GM12892 (cell line): ENCODE measurements around the gene IFI44L.

Experiments
- DNase-seq: peaks from one replicate; pipeline ENCODE4 v3.0.0; 2011; ENCODE audit not compliant: insufficient read length
- FAIRE-seq: peaks from 2 replicates; lab custom pipeline; 2011; peaks lifted over from hg19 to GRCh38; lab: Jason Lieb, UNC
- POLR2A ChIP-seq: IDR thresholded peaks from 2 replicates; pipeline ENCODE4 v1.6.1; 2011; ENCODE audit warnings: low read depth, low read length, control low read depth
- POLR2AphosphoS5 ChIP-seq: IDR thresholded peaks from 2 replicates; pipeline ENCODE4 v1.6.1; 2011; ENCODE audit warnings: low read depth, low read length, control low read depth
- TAF1 ChIP-seq: IDR thresholded peaks from 2 replicates; pipeline ENCODE4 v1.6.1; 2011; ENCODE audit warnings: low read depth, mild to moderate bottlenecking, control low read depth, low read length, borderline replicate concordance

IFI44L gene

DNA sequence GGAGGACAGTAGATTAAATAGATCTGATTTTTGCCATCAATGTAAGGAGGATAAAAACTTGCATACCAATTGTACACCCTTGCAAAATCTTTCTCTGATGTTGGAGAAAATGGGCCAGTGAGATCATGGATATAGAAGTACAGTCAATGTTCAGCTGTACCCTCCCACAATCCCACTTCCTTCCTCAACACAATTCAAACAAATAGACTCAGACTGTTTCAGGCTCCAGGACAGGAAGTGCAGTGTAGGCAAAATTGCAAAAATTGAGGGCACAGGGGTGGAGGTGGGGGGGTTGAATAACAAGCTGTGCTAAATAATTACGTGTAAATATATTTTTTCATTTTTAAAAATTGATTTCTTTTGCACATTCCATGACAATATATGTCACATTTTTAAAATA lies 25.5 kb downstream of the IFI44L start:
- no peak for DNase-seq
- TF ChIP-seq TAF1 (no peak), POLR2A (no peak), POLR2AphosphoS5 (no peak)
- no peak for FAIRE-seq

GRCh38 chr1:78647238-78647637 lies 27.0 kb downstream of the IFI44L start:
- DNase-seq = no peak
- no peak for FAIRE-seq
- TF ChIP-seq TAF1 = no peak
- no peak for TF ChIP-seq POLR2AphosphoS5
- TF ChIP-seq POLR2A = no peak

- peak; percentile 5 for DNase-seq
- TF ChIP-seq POLR2AphosphoS5 (peak; percentile 73), TAF1 (peak; percentile 78), POLR2A (peak; percentile 76)
- peak; percentile 83 for FAIRE-seq
These were observed 29.4 kb downstream of the IFI44L start, which contains the start of gene IFI44 for GRCh38 chr1:78649628-78650027. IFI44 (plus strand) TSS chr1:78649831; CDS start chr1:78650196, 365 bp downstream.

- TF ChIP-seq POLR2AphosphoS5 (no peak), TAF1 (no peak)
- FAIRE-seq (peak; percentile 74), DNase-seq (no peak)
These were observed 29.9 kb downstream of the IFI44L start for GRCh38 chr1:78650114-78650660.

DNA sequence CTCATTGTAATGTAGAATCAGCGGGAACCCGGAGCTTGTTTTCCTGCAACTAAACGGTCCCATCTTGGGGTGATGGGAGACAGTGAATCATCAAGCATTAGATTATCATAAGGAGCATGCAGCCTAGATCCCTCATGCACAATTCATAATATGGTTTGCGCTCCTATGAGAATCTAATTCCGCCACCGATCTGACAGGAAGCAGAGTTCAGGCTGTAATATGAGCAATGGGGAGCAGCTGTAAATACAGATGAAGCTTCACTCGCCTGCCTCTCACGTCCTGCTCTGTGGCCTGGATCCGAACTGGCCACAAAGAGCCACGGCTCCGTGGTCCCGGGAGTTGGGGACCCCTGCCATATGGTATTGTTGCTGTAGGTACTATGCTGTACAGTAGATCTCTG lies 31.0 kb downstream of the IFI44L start:
- FAIRE-seq = peak; percentile 67

DNA sequence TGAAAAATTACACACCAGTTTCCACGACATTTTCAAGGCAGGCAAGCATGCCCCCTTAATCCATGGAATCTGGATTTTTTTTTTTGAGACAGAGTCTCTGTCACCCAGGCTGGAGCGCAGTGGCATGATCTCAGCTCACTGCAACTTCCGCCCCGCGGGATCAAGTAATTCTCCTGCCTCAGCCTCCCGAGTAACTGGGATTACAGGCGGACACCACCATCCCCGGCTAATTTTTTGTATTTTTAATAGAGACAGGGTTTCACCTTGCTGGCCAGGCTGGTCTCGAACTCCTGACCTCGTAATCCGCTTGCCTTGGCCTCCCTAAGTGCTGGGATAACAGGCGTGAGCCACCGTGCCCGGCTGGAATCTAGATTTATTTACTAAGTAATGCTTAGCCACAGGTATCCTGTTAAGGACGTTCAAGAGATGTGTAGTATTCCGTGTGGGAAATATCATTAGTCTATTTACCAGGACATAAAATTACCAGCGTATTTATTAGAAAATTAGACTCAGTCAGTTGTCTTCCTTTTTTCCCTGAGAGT lies 31.8 kb downstream of the IFI44L start:
- peak; percentile 75 for FAIRE-seq
- no peak for TF ChIP-seq POLR2A
- TF ChIP-seq POLR2AphosphoS5 = no peak
- no peak for TF ChIP-seq TAF1
- no peak for DNase-seq

More for the DNA sequence above, 31.0 kb downstream of the IFI44L start:
- no peak for DNase-seq
- TF ChIP-seq TAF1 (no peak), POLR2A (no peak), POLR2AphosphoS5 (no peak)

DNA sequence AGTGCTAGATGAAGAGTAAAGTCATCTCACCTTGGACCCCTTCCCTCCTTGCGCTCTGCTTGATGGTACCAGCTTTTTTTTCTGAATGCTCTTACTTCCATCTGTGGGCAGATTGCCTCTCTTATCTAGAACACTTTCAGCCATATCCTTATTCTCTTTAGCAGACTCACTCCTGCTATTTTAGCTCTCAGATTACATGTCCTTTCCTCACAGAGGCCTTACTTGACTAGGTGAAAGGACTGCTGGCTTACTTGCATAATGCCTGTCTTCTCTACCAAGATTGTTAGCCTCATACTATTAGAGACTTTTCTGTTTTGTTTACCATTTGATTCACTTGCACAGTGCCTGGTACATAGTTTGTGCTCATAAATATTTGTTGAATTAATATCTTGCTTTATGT lies 38.7 kb downstream of the IFI44L start:
- no peak for TF ChIP-seq POLR2AphosphoS5
- TF ChIP-seq POLR2A = no peak
- FAIRE-seq = peak; percentile 5

DNA sequence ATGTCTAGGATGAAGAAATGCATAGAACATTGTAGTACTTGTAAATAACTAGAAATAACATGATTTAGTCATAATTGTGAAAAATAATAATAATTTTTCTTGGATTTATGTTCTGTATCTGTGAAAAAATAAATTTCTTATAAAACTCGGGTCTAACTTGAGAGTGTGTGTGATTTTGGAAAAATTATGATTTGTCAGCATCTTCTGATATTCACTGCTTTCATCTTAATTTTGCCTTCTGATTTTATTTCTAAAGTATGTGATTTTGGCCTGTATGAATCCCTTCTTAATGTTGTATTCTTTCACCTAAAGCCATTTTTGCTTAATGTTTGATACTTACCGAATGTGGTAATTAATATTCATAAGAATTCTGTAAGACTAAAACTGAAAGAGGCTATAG lies 43.7 kb downstream of the IFI44L start:
- TF ChIP-seq TAF1 (no peak), POLR2A (no peak), POLR2AphosphoS5 (no peak)
- no peak for DNase-seq
- FAIRE-seq = no peak

More for the DNA sequence above, 38.7 kb downstream of the IFI44L start:
- no peak for DNase-seq

DNA sequence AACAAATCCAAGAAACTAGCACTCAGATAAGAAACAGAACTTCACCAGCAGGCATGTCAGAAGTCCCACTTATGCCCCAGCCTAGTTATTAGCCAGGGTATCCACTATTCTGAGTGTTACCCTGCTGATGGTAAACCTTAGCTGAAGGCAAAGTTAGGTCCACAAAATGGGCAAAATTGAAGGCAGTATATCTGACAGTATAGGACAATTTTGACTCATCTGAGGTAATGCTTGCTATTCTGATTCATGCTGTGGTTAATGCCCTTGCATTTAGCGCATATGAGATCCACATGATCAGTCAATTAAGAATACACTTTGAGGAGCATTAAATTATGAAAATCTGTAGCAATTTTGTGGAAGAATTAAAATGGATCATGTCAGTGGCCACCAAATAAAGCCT lies 44.5 kb downstream of the IFI44L start:
- FAIRE-seq (no peak), DNase-seq (no peak)
- TF ChIP-seq POLR2AphosphoS5 = no peak

DNA sequence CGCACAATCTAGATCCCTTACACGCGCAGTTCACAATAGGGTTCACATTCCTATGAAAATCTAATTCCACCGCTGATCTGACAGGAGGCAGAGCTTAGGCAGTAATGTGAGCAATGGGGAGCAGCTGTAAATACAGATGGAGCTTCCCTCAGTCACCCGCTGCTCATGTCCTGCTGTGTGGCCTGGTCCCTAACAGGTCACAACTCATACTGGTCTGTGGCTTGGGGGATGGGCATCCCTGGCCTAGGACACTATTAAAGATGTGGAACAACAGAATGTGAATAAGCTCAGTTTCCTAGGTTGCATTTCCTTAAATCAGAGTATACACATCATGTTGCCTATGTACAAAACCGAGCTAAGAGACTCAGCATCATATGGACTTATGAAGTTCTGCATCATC lies 45.6 kb downstream of the IFI44L start:
- FAIRE-seq (no peak), DNase-seq (no peak)
- TF ChIP-seq POLR2AphosphoS5 (no peak), POLR2A (0 out of 2 replicates have a peak, but pooled peaks have one; percentile 16)

GRCh38 chr1:78667939-78668338 lies 47.7 kb downstream of the IFI44L start:
- DNase-seq (no peak), FAIRE-seq (no peak)
- TF ChIP-seq TAF1 (no peak), POLR2AphosphoS5 (no peak), POLR2A (no peak)

GRCh38 chr1:78668427-78668826 lies 48.2 kb downstream of the IFI44L start:
- FAIRE-seq = no peak
- no peak for TF ChIP-seq TAF1
- no peak for TF ChIP-seq POLR2AphosphoS5
- no peak for TF ChIP-seq POLR2A
- DNase-seq = no peak
